ENCODE results near the gene MSL2. TPM values are rescaled to one million over a fixed set of nuclear protein-coding genes. Genes with fewer than 3 reads are reported as not detected.

MSL2 gene, protein sequence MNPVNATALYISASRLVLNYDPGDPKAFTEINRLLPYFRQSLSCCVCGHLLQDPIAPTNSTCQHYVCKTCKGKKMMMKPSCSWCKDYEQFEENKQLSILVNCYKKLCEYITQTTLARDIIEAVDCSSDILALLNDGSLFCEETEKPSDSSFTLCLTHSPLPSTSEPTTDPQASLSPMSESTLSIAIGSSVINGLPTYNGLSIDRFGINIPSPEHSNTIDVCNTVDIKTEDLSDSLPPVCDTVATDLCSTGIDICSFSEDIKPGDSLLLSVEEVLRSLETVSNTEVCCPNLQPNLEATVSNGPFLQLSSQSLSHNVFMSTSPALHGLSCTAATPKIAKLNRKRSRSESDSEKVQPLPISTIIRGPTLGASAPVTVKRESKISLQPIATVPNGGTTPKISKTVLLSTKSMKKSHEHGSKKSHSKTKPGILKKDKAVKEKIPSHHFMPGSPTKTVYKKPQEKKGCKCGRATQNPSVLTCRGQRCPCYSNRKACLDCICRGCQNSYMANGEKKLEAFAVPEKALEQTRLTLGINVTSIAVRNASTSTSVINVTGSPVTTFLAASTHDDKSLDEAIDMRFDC
- polyA plus RNA-seq (2013, experiment 1 of 2), result 10.3 TPM
- polyA plus RNA-seq (2013, experiment 2 of 2), result 9.6 TPM

DNA sequence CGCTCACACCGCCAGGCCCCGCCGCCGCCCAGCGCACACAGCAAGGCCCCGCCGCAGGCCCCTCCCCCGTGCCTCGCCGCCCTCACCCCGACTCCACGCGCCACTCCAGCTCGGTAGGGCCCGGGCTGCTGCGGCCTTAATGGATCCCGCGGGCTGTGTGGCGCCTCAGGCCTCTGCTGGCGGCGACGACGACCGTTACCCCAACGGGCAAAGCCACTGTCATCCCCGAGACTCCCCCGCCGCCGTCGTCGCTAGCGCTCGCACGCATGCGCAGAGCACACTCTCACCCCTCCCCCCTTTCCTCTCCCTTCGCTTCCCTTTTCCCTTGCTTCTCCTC, at the start of gene MSL2:
Gene MSL2, minus strand, starts transcription at position 272 of the 337 bp plus-strand sequence. CDS start 1,222 bp downstream, outside the sequence.
- H4K8ac ChIP-seq (ENCODE audit: low read length), result peak within 1 kb of the TSS; percentile 100
- H3K18ac ChIP-seq (ENCODE audit: low read depth in 1 of 2, low read length in 2 of 2), result peak within 1 kb of the TSS; percentile 100
- peak within 1 kb of the TSS; percentile 89 to 100 for H3K14ac ChIP-seq (ENCODE audit: low read length in 2 of 2)
- peak within 1 kb of the TSS; percentile 98 for H3K9ac ChIP-seq (ENCODE audit: low read length)
- peak within 1 kb of the TSS; percentile 95 to 96 for H3K4me3 ChIP-seq (ENCODE audit: insufficient read depth in 1 of 2, low read depth in 1 of 2, low read length in 2 of 2)
- peak within 1 kb of the TSS; percentile 94 for H3K27ac ChIP-seq (ENCODE audit: low read length, poor library complexity, severe bottlenecking)
- peak within 1 kb of the TSS; percentile 96 for H2BK15ac ChIP-seq (ENCODE audit: low read depth, poor library complexity, severe bottlenecking)
- H3K27me3 ChIP-seq (ENCODE audit: control insufficient read depth in 1 of 2, insufficient read depth in 1 of 2, low read length in 2 of 2), result no peaks in the 10 kb centered on the region
- no peaks in the 10 kb centered on the region for H3K9me3 ChIP-seq (ENCODE audit: control insufficient read depth, low read length)
- H2AFZ ChIP-seq (ENCODE audit: low read depth, low read length), result peak within 1 kb of the TSS; percentile 83
- H3K4ac ChIP-seq (ENCODE audit: low read depth in 1 of 2, low read length in 2 of 2), result peak within 1 kb of the TSS; percentile 97 to 99
- no peaks in the 10 kb centered on the region for H3K36me3 ChIP-seq (ENCODE audit: control insufficient read depth in 1 of 2, insufficient read depth in 2 of 2, low read depth in 1 of 2, low read length in 2 of 2)
- no peak for DNase-seq
- H2AK5ac ChIP-seq (ENCODE audit: low read length, severe bottlenecking), result no peak within 1 kb of the TSS
- peak within 1 kb of the TSS; percentile 100 for H4K91ac ChIP-seq (ENCODE audit: low read length)
- peaks cover 9% of the 10 kb centered on the region for H3K4me1 ChIP-seq (ENCODE audit: control insufficient read depth, insufficient read depth, low read depth, low read length)
- peak within 1 kb of the TSS; percentile 87 for H3K4me2 ChIP-seq (ENCODE audit: low read length, poor library complexity, severe bottlenecking)
- H3K79me1 ChIP-seq (replicated peaks; ENCODE audit: low read length, poor library complexity, severe bottlenecking), result no peaks in the 10 kb centered on the region
- H2BK12ac ChIP-seq (ENCODE audit: low read length in 2 of 2), result peak within 1 kb of the TSS; percentile 76 to 94
- peak within 1 kb of the TSS; percentile 71 to 99 for H3K23ac ChIP-seq (ENCODE audit: low read length in 2 of 2)
- H2BK120ac ChIP-seq (ENCODE audit: low read depth, low read length), result peak within 1 kb of the TSS; percentile 100
- peak within 1 kb of the TSS; percentile 98 for H2BK5ac ChIP-seq (ENCODE audit: low read depth, low read length, poor library complexity, severe bottlenecking)
- 0% methylated on average over 23 of the region's 37 CpGs for WGBS

DNA sequence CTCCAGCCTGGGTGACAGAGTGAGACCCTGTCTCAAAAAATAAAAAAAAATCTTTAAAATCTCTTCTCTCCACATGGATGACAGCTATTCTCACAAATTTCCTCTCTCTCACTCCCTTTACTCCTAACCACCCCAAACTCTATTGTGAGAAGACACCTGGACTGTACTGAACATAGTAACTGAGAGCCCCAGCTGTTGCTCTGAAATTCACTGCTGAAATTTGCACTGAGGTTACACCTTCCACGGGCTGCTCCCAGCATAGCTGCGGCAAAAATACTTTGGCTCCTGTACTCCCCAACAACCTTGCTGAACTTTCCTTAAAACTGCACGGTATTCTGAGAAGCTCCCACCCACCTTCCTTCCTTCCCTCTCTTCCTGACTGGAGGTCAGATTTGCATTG, 49.6 kb upstream of the MSL2 start:
- 84% methylated on average over 3 of the region's 3 CpGs for WGBS

DNA sequence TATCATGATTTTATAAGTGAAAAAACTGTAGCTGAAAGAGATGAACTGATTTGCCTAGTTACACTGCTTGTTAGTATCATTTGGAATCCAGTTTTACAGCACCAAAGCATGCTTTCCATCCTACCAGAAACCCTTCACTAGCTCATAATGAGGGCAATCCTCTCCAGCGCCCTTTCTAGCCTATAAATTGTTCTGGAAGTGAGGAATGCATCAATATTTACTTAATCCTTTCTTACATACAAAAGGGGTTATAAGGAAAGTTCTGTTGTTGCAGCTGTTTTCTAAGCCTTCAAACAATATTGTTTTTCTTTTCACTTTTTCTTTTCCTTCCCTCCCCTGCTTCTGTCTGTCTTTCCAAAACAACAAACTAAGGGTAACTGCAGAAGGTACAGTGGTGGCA, 43.0 kb upstream of the MSL2 start:
- H2BK12ac ChIP-seq (ENCODE audit: low read length in 2 of 2), result no peak overlapping the region
- no peak overlapping the region for H2BK5ac ChIP-seq (ENCODE audit: low read depth, low read length, poor library complexity, severe bottlenecking)
- no peak overlapping the region for H3K27ac ChIP-seq (ENCODE audit: low read length, poor library complexity, severe bottlenecking)
- H2BK15ac ChIP-seq (ENCODE audit: low read depth, poor library complexity, severe bottlenecking), result no peak overlapping the region
- H3K23ac ChIP-seq (ENCODE audit: low read length in 2 of 2), result no peak overlapping the region
- H3K79me1 ChIP-seq (replicated peaks; ENCODE audit: low read length, poor library complexity, severe bottlenecking), result no peaks in the 10 kb centered on the region
- WGBS, result no CpG with 5 or more reads among the region's 1 CpG
- H3K4me2 ChIP-seq (ENCODE audit: low read length, poor library complexity, severe bottlenecking), result no peak overlapping the region
- no peaks in the 10 kb centered on the region for H3K4me1 ChIP-seq (ENCODE audit: control insufficient read depth, insufficient read depth, low read depth, low read length)
- H4K91ac ChIP-seq (ENCODE audit: low read length), result no peak overlapping the region
- no peak overlapping the region for H3K4me3 ChIP-seq (ENCODE audit: insufficient read depth in 1 of 2, low read depth in 1 of 2, low read length in 2 of 2)
- no peaks in the 10 kb centered on the region for H3K9me3 ChIP-seq (ENCODE audit: control insufficient read depth, low read length)
- H2AK5ac ChIP-seq (ENCODE audit: low read length, severe bottlenecking), result no peak overlapping the region
- H2AFZ ChIP-seq (ENCODE audit: low read depth, low read length), result no peak overlapping the region
- H3K36me3 ChIP-seq (ENCODE audit: control insufficient read depth in 1 of 2, insufficient read depth in 2 of 2, low read depth in 1 of 2, low read length in 2 of 2), result no peaks in the 10 kb centered on the region
- H4K8ac ChIP-seq (ENCODE audit: low read length), result no peak overlapping the region
- H3K18ac ChIP-seq (ENCODE audit: low read depth in 1 of 2, low read length in 2 of 2), result no peak overlapping the region
- H3K14ac ChIP-seq (ENCODE audit: low read length in 2 of 2), result no peak overlapping the region
- H3K27me3 ChIP-seq (ENCODE audit: control insufficient read depth in 1 of 2, insufficient read depth in 1 of 2, low read length in 2 of 2), result peaks cover 5 to 7% of the 10 kb centered on the region in 2 experiments
- peak; percentile 24 for DNase-seq
- no peak overlapping the region for H2BK120ac ChIP-seq (ENCODE audit: low read depth, low read length)
- H3K9ac ChIP-seq (ENCODE audit: low read length), result no peak overlapping the region
- H3K4ac ChIP-seq (ENCODE audit: low read depth in 1 of 2, low read length in 2 of 2), result no peak overlapping the region

More for the DNA sequence above, 49.6 kb upstream of the MSL2 start:
- Histone ChIP-seq H3K18ac (ENCODE audit: low read depth in 1 of 2, low read length in 2 of 2) (no peak overlapping the region), H3K14ac (ENCODE audit: low read length in 2 of 2) (no peak overlapping the region), H3K9ac (ENCODE audit: low read length) (no peak overlapping the region), H3K23ac (ENCODE audit: low read length in 2 of 2) (no peak overlapping the region), H3K4me1 (ENCODE audit: control insufficient read depth, insufficient read depth, low read depth, low read length) (no peaks in the 10 kb centered on the region), H2AFZ (ENCODE audit: low read depth, low read length) (no peak overlapping the region), H4K8ac (ENCODE audit: low read length) (no peak overlapping the region), H2BK5ac (ENCODE audit: low read depth, low read length, poor library complexity, severe bottlenecking) (no peak overlapping the region), H3K4me3 (ENCODE audit: insufficient read depth in 1 of 2, low read depth in 1 of 2, low read length in 2 of 2) (no peak overlapping the region), H2AK5ac (ENCODE audit: low read length, severe bottlenecking) (no peak overlapping the region), H3K36me3 (ENCODE audit: control insufficient read depth in 1 of 2, insufficient read depth in 2 of 2, low read depth in 1 of 2, low read length in 2 of 2) (no peaks in the 10 kb centered on the region), H3K4me2 (ENCODE audit: low read length, poor library complexity, severe bottlenecking) (no peak overlapping the region), H3K79me1 (replicated peaks; ENCODE audit: low read length, poor library complexity, severe bottlenecking) (no peaks in the 10 kb centered on the region), H2BK12ac (ENCODE audit: low read length in 2 of 2) (no peak overlapping the region), H4K91ac (ENCODE audit: low read length) (no peak overlapping the region), H3K9me3 (ENCODE audit: control insufficient read depth, low read length) (no peaks in the 10 kb centered on the region), H2BK120ac (ENCODE audit: low read depth, low read length) (no peak overlapping the region), H2BK15ac (ENCODE audit: low read depth, poor library complexity, severe bottlenecking) (no peak overlapping the region), H3K27me3 (ENCODE audit: control insufficient read depth in 1 of 2, insufficient read depth in 1 of 2, low read length in 2 of 2) (no peaks in the 10 kb centered on the region), H3K27ac (ENCODE audit: low read length, poor library complexity, severe bottlenecking) (no peak overlapping the region), H3K4ac (ENCODE audit: low read depth in 1 of 2, low read length in 2 of 2) (no peak overlapping the region)
- no peak for DNase-seq

DNA sequence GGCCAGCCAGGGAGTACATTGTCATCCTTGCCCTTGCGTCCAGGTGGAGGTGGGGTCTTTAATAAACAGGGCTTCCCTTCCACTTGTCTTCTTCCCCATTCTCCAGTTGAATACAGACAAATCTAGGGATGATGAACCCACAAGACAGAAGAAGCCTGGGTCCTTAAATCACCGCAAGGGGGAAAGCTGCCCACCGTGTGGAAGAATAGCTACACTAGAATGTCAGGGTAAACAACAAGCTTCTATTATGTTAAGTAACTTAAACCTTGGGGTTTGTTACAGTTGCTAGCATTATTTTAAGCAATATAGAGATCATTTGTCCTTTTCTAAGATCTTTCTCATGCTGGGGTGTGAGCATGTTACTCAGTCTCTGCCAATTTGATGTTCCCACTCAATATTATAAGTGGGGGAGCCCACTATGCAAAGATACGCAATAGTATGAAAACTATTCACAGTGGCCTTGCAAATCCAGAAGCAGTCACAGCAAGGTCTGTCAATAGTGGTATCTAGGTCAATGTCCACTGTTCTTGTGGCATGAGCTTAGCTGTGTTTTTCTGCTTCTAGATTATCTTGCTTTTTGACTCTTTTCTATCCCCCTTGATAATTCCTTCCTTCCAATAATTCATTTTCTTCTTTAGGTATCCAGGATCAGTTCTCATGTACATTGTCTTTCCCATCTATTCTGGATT, 42.0 kb upstream of the MSL2 start:
- Histone ChIP-seq H4K91ac (ENCODE audit: low read length) (no peak overlapping the region), H3K4me1 (ENCODE audit: control insufficient read depth, insufficient read depth, low read depth, low read length) (no peaks in the 10 kb centered on the region), H3K4me2 (ENCODE audit: low read length, poor library complexity, severe bottlenecking) (no peak overlapping the region), H2BK120ac (ENCODE audit: low read depth, low read length) (no peak overlapping the region), H3K79me1 (replicated peaks; ENCODE audit: low read length, poor library complexity, severe bottlenecking) (no peaks in the 10 kb centered on the region), H3K18ac (ENCODE audit: low read depth in 1 of 2, low read length in 2 of 2) (no peak overlapping the region), H3K27me3 (ENCODE audit: control insufficient read depth in 1 of 2, insufficient read depth in 1 of 2, low read length in 2 of 2) (peaks cover 5 to 7% of the 10 kb centered on the region in 2 experiments), H2BK12ac (ENCODE audit: low read length in 2 of 2) (no peak overlapping the region), H3K4me3 (ENCODE audit: insufficient read depth in 1 of 2, low read depth in 1 of 2, low read length in 2 of 2) (no peak overlapping the region), H3K14ac (ENCODE audit: low read length in 2 of 2) (no peak overlapping the region), H3K9me3 (ENCODE audit: control insufficient read depth, low read length) (no peaks in the 10 kb centered on the region), H2AFZ (ENCODE audit: low read depth, low read length) (no peak overlapping the region), H4K8ac (ENCODE audit: low read length) (no peak overlapping the region), H2BK5ac (ENCODE audit: low read depth, low read length, poor library complexity, severe bottlenecking) (no peak overlapping the region), H3K36me3 (ENCODE audit: control insufficient read depth in 1 of 2, insufficient read depth in 2 of 2, low read depth in 1 of 2, low read length in 2 of 2) (no peaks in the 10 kb centered on the region), H3K27ac (ENCODE audit: low read length, poor library complexity, severe bottlenecking) (no peak overlapping the region), H3K23ac (ENCODE audit: low read length in 2 of 2) (no peak overlapping the region), H3K4ac (ENCODE audit: low read depth in 1 of 2, low read length in 2 of 2) (no peak overlapping the region), H2AK5ac (ENCODE audit: low read length, severe bottlenecking) (no peak overlapping the region), H2BK15ac (ENCODE audit: low read depth, poor library complexity, severe bottlenecking) (no peak overlapping the region), H3K9ac (ENCODE audit: low read length) (no peak overlapping the region)
- DNase-seq, result no peak
- 70% methylated on average over 4 of the region's 4 CpGs for WGBS

Data from mesenchymal stem cell (in vitro differentiated cells and primary cell).